Right atrium auricular region (tissue), 2 donors: Measurements from ENCODE around the gene CNTN2. TPM values are rescaled to one million over a fixed set of nuclear protein-coding genes. Genes with fewer than 3 reads are reported as not detected.

Source experiments
- DNase-seq: peaks from one replicate; pipeline ENCODE4 v3.0.0-alpha.2; 2019; ENCODE audit warnings: low spot score
- H3K27ac ChIP-seq, 2 donors: fragments of 200-600 bp; sonication (generic); 1 replicate in 1 of 2; 2 replicates in 1 of 2; pipeline ENCODE4 v1.5.1; 2016 to 2019
- H3K27me3 ChIP-seq, 2 donors: fragments of 200-600 bp; sonication (generic); one replicate each; pipeline versions ENCODE4 v1.5.1 to v1.6.0; 2017 to 2019
- H3K36me3 ChIP-seq: fragments of 200-600 bp; sonication (generic); one replicate; pipeline ENCODE4 v1.5.1; 2016
- H3K4me1 ChIP-seq, 2 donors: fragments of 200-600 bp; sonication (generic); one replicate each; pipeline versions ENCODE4 v1.5.1 to v1.6.0; 2017 to 2019
- H3K4me3 ChIP-seq, 2 donors: fragments of 200-600 bp; sonication (generic); 1 replicate in 1 of 2; 2 replicates in 1 of 2; pipeline ENCODE4 v1.5.1; 2017 to 2019; ENCODE audit warnings: mild to moderate bottlenecking in 1 of 2, moderate library complexity in 1 of 2
- H3K9me3 ChIP-seq, 2 donors: fragments of 200-600 bp; sonication (generic); one replicate each; pipeline ENCODE4 v1.5.1; 2019
- CTCF ChIP-seq, 2 donors: fragments of 200-600 bp; sonication (generic); IDR thresholded peaks; one replicate each; pipeline ENCODE4 v1.5.1; 2019; ENCODE audit warnings: antibody characterized with exemption in 2 of 2
- total RNA-seq, 2 donors: library from RNA; depleted of rRNA; stranded (reverse); fragments of >200 nt; gene quantifications; one replicate each; pipeline ENCODE4 v1.1.0, GENCODE V29; 2016

Gene CNTN2
- total RNA-seq, 2 donors from 2014 or later = 0.41 to 0.67 TPM

GRCh38 chr1:205032508-205032907 is 10.5 kb upstream of the CNTN2 start:
- H3K36me3 ChIP-seq = no peaks in the 10 kb centered on the region
- no peak for TF ChIP-seq CTCF (IDR thresholded peaks at IDR 0.05)
- H3K4me3 ChIP-seq = no peak overlapping the region
- H3K9me3 ChIP-seq = no peaks in the 10 kb centered on the region
- no peaks in the 10 kb centered on the region for H3K4me1 ChIP-seq
- DNase-seq = no peak
- H3K27ac ChIP-seq = no peak overlapping the region
- H3K27me3 ChIP-seq = no peaks in the 10 kb centered on the region

GRCh38 chr1:205037539-205037938 is 5.5 kb upstream of the CNTN2 start:
- TF ChIP-seq CTCF (IDR thresholded peaks at IDR 0.05) = no peak
- Histone ChIP-seq H3K4me1 (no peaks in the 10 kb centered on the region), H3K27ac (no peak overlapping the region), H3K27me3 (no peaks in the 10 kb centered on the region), H3K9me3 (no peaks in the 10 kb centered on the region), H3K4me3 (no peak overlapping the region), H3K36me3 (no peaks in the 10 kb centered on the region)
- no peak for DNase-seq

- peaks cover 0 to 7% of the 10 kb centered on the region in 2 donors for H3K4me1 ChIP-seq
- H3K27ac ChIP-seq = no peak overlapping the region
- H3K4me3 ChIP-seq = no peak overlapping the region
- peaks cover 0 to 1% of the 10 kb centered on the region in 2 donors for H3K27me3 ChIP-seq
- no peaks in the 10 kb centered on the region for H3K9me3 ChIP-seq
- TF ChIP-seq CTCF (IDR thresholded peaks at IDR 0.05) = no peak
- H3K36me3 ChIP-seq = no peaks in the 10 kb centered on the region
- DNase-seq = no peak
Observed at GRCh38 chr1:205038132-205038786, 4.8 kb upstream of the CNTN2 start.

- Histone ChIP-seq H3K36me3 (no peaks in the 10 kb centered on the region), H3K27me3 (peaks cover 0 to 20% of the 10 kb centered on the region in 2 donors), H3K4me3 (no peak overlapping the region), H3K9me3 (no peaks in the 10 kb centered on the region), H3K27ac (no peak overlapping the region), H3K4me1 (peaks cover 0 to 9% of the 10 kb centered on the region in 2 donors)
- no peak for DNase-seq
- no peak for TF ChIP-seq CTCF (IDR thresholded peaks at IDR 0.05)
Observed at GRCh38 chr1:205041001-205041715, 1.9 kb upstream of the CNTN2 start.

- Histone ChIP-seq H3K36me3 (no peaks in the 10 kb centered on the region), H3K4me3 (peak overlapping the region in 1 of 2 donors; percentile 30), H3K4me1 (peaks cover 0 to 9% of the 10 kb centered on the region in 2 donors), H3K27me3 (peaks cover 0 to 20% of the 10 kb centered on the region in 2 donors), H3K27ac (no peak overlapping the region), H3K9me3 (no peaks in the 10 kb centered on the region)
- no peak for DNase-seq
- no peak for TF ChIP-seq CTCF (IDR thresholded peaks at IDR 0.05)
Observed at GRCh38 chr1:205041998-205042910, 758 bp upstream of the CNTN2 start.
